Measurements from ENCODE around the gene RPTOR.
A peak's percentile ranks its signal among the peaks of the same experiment; 100 is the strongest.

The RPTOR gene

DNA sequence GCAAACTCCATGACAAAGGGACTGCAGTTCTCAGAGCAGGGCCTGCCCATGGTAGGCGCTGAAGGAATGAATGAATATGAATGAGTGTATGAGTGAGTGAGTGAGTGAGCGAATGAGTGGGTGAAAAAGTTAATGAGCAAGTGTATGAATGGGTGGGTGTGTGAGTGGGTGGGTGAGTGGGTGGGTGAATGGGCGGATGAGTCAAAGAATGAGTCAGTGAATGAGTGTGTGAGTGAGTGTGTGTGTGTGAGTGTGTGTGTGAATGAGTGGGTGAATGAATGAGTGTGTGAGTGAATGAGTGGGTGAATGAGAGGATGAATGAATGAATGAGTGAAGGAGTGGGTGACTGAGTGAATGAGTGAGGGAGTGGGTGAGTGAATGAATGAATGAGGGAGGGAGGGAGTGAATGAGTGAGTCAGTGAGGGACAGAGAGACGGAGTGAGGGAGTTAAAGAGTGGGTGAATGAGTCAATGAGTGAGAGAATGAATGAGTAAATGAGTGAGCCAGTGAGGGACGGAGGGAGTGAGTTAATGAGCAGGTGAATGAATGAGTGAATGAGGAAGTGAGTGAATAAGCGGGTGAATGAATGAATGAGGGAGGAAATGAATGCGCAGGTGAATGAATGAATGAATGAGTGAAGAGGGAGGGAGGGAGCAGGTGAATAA lies 435.9 kb downstream of the RPTOR start (continued):
- TF ChIP-seq, protein P1, sequence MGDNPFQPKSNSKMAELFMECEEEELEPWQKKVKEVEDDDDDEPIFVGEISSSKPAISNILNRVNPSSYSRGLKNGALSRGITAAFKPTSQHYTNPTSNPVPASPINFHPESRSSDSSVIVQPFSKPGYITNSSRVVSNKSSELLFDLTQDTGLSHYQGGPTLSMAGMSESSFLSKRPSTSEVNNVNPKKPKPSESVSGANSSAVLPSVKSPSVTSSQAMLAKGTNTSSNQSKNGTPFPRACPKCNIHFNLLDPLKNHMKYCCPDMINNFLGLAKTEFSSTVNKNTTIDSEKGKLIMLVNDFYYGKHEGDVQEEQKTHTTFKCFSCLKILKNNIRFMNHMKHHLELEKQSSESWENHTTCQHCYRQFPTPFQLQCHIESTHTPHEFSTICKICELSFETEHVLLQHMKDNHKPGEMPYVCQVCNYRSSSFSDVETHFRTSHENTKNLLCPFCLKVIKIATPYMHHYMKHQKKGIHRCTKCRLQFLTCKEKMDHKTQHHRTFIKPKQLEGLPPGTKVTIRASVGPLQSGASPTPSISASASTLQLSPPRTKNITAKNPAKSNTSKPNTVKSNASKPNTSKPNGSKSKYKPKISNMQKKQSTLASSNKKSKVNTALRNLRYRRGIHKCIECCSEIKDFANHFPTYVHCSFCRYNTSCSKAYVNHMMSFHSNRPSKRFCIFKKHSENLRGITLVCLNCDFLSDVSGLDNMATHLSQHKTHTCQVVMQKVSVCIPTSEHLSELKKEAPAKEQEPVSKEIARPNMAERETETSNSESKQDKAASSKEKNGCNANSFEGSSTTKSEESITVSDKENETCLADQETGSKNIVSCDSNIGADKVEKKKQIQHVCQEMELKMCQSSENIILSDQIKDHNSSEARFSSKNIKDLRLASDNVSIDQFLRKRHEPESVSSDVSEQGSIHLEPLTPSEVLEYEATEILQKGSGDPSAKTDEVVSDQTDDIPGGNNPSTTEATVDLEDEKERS (tag by site-specific recombination; IDR thresholded peaks at IDR 0.05): no peak
- TF ChIP-seq ZNF146 (tag by site-specific recombination; IDR thresholded peaks at IDR 0.05) (no peak), BCL11B (tag by site-specific recombination; IDR thresholded peaks at IDR 0.05; ENCODE audit: low read depth) (no peak), ZNF830 (tag by site-specific recombination; IDR thresholded peaks at IDR 0.05; ENCODE audit: low read depth) (no peak), ZNF112 (tag by site-specific recombination; IDR thresholded peaks at IDR 0.05) (no peak), ZNF623 (tag by site-specific recombination; IDR thresholded peaks at IDR 0.05) (no peak), ZNF707 (tag by site-specific recombination; IDR thresholded peaks at IDR 0.05) (no peak), KLF1 (tag by site-specific recombination; IDR thresholded peaks at IDR 0.05) (peak; percentile 94), ZNF391 (tag by site-specific recombination; IDR thresholded peaks at IDR 0.05; ENCODE audit: borderline replicate concordance, low read depth) (no peak), ZNF223 (tag by site-specific recombination; IDR thresholded peaks at IDR 0.05) (no peak), ZNF24 (tag by site-specific recombination; IDR thresholded peaks at IDR 0.05) (peak; percentile 100), ZNF610 (tag by site-specific recombination; IDR thresholded peaks at IDR 0.05; ENCODE audit: borderline replicate concordance) (no peak), ZNF530 (tag by site-specific recombination; IDR thresholded peaks at IDR 0.05; ENCODE audit: low read depth) (no peak), ZNF354C (tag by site-specific recombination; IDR thresholded peaks at IDR 0.05; ENCODE audit: borderline replicate concordance, low read depth) (no peak), ZNF777 (tag by site-specific recombination; IDR thresholded peaks at IDR 0.05; ENCODE audit: borderline replicate concordance) (no peak), ZEB2 (tag by site-specific recombination; IDR thresholded peaks at IDR 0.05) (no peak), ZNF140 (tag by site-specific recombination; IDR thresholded peaks at IDR 0.05) (no peak), ZBTB48 (tag by site-specific recombination; IDR thresholded peaks at IDR 0.05) (peak; percentile 24; the same call in 1 of the 2 replicates), ZNF174 (tag by site-specific recombination; IDR thresholded peaks at IDR 0.05) (no peak), ZNF510 (tag by site-specific recombination; IDR thresholded peaks at IDR 0.05; ENCODE audit: insufficient replicate concordance) (no peak), SCRT1 (tag by site-specific recombination; IDR thresholded peaks at IDR 0.05; ENCODE audit: borderline replicate concordance) (no peak), WT1 (tag by site-specific recombination; IDR thresholded peaks at IDR 0.05) (no peak), ZNF416 (tag by site-specific recombination; IDR thresholded peaks at IDR 0.05) (no peak), ZNF585B (tag by site-specific recombination; IDR thresholded peaks at IDR 0.05) (no peak)
- TF ChIP-seq, protein P2, sequence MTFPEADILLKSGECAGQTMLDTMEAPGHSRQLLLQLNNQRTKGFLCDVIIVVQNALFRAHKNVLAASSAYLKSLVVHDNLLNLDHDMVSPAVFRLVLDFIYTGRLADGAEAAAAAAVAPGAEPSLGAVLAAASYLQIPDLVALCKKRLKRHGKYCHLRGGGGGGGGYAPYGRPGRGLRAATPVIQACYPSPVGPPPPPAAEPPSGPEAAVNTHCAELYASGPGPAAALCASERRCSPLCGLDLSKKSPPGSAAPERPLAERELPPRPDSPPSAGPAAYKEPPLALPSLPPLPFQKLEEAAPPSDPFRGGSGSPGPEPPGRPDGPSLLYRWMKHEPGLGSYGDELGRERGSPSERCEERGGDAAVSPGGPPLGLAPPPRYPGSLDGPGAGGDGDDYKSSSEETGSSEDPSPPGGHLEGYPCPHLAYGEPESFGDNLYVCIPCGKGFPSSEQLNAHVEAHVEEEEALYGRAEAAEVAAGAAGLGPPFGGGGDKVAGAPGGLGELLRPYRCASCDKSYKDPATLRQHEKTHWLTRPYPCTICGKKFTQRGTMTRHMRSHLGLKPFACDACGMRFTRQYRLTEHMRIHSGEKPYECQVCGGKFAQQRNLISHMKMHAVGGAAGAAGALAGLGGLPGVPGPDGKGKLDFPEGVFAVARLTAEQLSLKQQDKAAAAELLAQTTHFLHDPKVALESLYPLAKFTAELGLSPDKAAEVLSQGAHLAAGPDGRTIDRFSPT (tag by site-specific recombination; IDR thresholded peaks at IDR 0.05): peak; percentile 72; the same call in 1 of the 2 replicates
- TF ChIP-seq, protein P3, sequence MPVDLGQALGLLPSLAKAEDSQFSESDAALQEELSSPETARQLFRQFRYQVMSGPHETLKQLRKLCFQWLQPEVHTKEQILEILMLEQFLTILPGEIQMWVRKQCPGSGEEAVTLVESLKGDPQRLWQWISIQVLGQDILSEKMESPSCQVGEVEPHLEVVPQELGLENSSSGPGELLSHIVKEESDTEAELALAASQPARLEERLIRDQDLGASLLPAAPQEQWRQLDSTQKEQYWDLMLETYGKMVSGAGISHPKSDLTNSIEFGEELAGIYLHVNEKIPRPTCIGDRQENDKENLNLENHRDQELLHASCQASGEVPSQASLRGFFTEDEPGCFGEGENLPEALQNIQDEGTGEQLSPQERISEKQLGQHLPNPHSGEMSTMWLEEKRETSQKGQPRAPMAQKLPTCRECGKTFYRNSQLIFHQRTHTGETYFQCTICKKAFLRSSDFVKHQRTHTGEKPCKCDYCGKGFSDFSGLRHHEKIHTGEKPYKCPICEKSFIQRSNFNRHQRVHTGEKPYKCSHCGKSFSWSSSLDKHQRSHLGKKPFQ (tag by site-specific recombination; IDR thresholded peaks at IDR 0.05): no peak
- TF ChIP-seq, protein P4, sequence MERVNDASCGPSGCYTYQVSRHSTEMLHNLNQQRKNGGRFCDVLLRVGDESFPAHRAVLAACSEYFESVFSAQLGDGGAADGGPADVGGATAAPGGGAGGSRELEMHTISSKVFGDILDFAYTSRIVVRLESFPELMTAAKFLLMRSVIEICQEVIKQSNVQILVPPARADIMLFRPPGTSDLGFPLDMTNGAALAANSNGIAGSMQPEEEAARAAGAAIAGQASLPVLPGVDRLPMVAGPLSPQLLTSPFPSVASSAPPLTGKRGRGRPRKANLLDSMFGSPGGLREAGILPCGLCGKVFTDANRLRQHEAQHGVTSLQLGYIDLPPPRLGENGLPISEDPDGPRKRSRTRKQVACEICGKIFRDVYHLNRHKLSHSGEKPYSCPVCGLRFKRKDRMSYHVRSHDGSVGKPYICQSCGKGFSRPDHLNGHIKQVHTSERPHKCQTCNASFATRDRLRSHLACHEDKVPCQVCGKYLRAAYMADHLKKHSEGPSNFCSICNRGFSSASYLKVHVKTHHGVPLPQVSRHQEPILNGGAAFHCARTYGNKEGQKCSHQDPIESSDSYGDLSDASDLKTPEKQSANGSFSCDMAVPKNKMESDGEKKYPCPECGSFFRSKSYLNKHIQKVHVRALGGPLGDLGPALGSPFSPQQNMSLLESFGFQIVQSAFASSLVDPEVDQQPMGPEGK (tag by site-specific recombination; IDR thresholded peaks at IDR 0.05): peak; percentile 14
- TF ChIP-seq, protein P5, sequence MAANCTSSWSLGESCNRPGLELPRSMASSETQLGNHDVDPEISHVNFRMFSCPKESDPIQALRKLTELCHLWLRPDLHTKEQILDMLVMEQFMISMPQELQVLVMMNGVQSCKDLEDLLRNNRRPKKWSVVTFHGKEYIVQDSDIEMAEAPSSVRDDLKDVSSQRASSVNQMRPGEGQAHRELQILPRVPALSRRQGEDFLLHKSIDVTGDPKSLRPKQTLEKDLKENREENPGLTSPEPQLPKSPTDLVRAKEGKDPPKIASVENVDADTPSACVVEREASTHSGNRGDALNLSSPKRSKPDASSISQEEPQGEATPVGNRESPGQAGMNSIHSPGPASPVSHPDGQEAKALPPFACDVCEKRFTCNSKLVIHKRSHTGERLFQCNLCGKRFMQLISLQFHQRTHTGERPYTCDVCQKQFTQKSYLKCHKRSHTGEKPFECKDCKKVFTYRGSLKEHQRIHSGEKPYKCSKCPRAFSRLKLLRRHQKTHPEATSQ (tag by site-specific recombination; IDR thresholded peaks at IDR 0.05): peak; percentile 25; the same call in 1 of the 2 replicates
- TF ChIP-seq, protein P6, sequence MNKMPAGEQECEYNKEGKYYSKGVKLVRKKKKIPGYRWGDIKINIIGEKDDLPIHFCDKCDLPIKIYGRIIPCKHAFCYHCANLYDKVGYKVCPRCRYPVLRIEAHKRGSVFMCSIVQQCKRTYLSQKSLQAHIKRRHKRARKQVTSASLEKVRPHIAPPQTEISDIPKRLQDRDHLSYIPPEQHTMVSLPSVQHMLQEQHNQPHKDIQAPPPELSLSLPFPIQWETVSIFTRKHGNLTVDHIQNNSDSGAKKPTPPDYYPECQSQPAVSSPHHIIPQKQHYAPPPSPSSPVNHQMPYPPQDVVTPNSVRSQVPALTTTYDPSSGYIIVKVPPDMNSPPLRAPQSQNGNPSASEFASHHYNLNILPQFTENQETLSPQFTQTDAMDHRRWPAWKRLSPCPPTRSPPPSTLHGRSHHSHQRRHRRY (tag by site-specific recombination; IDR thresholded peaks at IDR 0.05): no peak
